Parathyroid adenoma (tissue), 2 donors: ENCODE measurements around the gene DOCK3.
"Not testable (repeated sequence)": the region's sequence is repeated elsewhere in the genome, so short reads cannot be mapped to it uniquely, and the experiment has no call there.

ENCODE experiments used
- H2AFZ ChIP-seq: fragments of 300-600 bp; sonication (generic); one replicate; pipeline ENCODE4 v1.7.0; 2017; ENCODE audit warnings: antibody characterized with exemption, mild to moderate bottlenecking
- H3K27ac ChIP-seq: fragments of 300-600 bp; sonication (generic); one replicate; pipeline ENCODE4 v1.7.0; 2017
- H3K27me3 ChIP-seq: fragments of 300-600 bp; sonication (generic); one replicate; pipeline ENCODE4 v1.7.0; 2017; ENCODE audit warnings: low read length; ENCODE audit not compliant: control insufficient read depth, insufficient read depth
- H3K36me3 ChIP-seq: fragments of 300-600 bp; sonication (generic); one replicate; pipeline ENCODE4 v1.7.0; 2017; ENCODE audit warnings: low read length; ENCODE audit not compliant: control insufficient read depth, insufficient read depth
- H3K4me1 ChIP-seq: fragments of 300-600 bp; sonication (generic); one replicate; pipeline ENCODE4 v1.7.0; 2017; ENCODE audit warnings: control low read depth
- H3K4me2 ChIP-seq: fragments of 300-600 bp; sonication (generic); one replicate; pipeline ENCODE4 v1.7.0; 2017; ENCODE audit warnings: low read length
- H3K4me3 ChIP-seq: fragments of 300-600 bp; sonication (generic); one replicate; pipeline ENCODE4 v1.7.0; 2017; ENCODE audit warnings: low read depth, low read length
- H3K79me2 ChIP-seq: fragments of 300-600 bp; sonication (generic); one replicate; pipeline ENCODE4 v1.7.0; 2017; ENCODE audit warnings: control low read depth
- H3K9ac ChIP-seq: fragments of 300-600 bp; sonication (generic); one replicate; pipeline ENCODE4 v1.7.0; 2017; ENCODE audit warnings: mild to moderate bottlenecking
- H3K9me3 ChIP-seq: fragments of 300-600 bp; sonication (generic); one replicate; pipeline ENCODE4 v1.7.0; 2017; ENCODE audit warnings: low read length; ENCODE audit not compliant: control insufficient read depth
- TF ChIP-seq, protein P1 (sequence below): fragments of 300-600 bp; sonication (generic); IDR thresholded peaks from one replicate; pipeline ENCODE4 v1.7.0; 2017; ENCODE audit warnings: antibody characterized with exemption, mild to moderate bottlenecking
- donor health status: primary hyperparathyroidism.

DOCK3 gene

DNA sequence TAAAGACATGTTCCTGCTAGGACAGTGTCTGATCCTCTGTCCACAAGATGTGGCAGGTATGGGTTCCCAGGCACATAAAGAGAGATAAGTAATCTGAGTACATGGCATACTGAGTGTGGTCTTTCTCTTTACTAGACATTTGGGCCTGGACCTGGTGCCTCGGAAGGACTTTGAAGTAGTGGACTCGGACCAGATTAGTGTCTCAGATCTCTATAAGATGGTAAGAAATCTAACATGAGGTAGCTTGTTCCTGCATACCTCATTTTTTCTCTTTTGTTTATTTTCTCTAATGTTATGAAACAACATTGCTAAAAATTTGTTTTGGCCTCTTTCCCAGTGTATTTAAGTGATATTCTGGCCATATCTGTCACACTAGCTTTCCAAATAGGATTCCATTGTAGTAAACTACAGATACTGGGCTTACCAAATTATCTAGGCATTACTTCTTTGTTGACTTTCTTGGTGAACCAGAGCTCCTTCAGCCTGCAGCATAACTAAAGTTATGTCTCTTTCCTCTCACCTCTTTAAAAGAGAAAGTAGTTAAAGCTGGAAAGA, 400.6 kb downstream of the DOCK3 start:
- H3K36me3 ChIP-seq: no peaks in the 10 kb centered on the region
- H2AFZ ChIP-seq: no peak overlapping the region
- H3K27me3 ChIP-seq: no peaks in the 10 kb centered on the region
- H3K9me3 ChIP-seq: no peaks in the 10 kb centered on the region
- no peak overlapping the region for H3K9ac ChIP-seq
- no peaks in the 10 kb centered on the region for H3K79me2 ChIP-seq
- H3K27ac ChIP-seq: no peak overlapping the region
- TF ChIP-seq, protein P1, sequence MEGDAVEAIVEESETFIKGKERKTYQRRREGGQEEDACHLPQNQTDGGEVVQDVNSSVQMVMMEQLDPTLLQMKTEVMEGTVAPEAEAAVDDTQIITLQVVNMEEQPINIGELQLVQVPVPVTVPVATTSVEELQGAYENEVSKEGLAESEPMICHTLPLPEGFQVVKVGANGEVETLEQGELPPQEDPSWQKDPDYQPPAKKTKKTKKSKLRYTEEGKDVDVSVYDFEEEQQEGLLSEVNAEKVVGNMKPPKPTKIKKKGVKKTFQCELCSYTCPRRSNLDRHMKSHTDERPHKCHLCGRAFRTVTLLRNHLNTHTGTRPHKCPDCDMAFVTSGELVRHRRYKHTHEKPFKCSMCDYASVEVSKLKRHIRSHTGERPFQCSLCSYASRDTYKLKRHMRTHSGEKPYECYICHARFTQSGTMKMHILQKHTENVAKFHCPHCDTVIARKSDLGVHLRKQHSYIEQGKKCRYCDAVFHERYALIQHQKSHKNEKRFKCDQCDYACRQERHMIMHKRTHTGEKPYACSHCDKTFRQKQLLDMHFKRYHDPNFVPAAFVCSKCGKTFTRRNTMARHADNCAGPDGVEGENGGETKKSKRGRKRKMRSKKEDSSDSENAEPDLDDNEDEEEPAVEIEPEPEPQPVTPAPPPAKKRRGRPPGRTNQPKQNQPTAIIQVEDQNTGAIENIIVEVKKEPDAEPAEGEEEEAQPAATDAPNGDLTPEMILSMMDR: no peak
- no peaks in the 10 kb centered on the region for H3K4me1 ChIP-seq
- H3K4me2 ChIP-seq: no peak overlapping the region
- no peak overlapping the region for H3K4me3 ChIP-seq

DNA sequence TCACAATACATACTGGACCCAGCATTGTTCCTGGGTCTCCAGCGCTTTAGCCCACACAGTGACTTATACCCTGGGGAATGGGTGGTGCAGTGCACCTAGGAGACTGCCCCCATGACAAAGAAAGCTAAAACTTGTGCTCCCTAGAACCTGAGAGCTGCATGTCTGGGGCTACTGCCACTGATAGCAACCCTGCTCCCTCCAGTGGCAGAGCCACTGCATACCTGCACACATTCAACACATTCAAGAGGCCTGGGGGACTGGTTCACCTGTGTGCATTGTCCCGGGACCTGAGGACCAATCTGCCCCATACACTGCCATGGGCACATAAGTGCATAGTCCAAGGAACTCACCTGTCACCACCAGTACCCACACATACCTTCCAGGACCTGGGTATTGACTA, 407.6 kb downstream of the DOCK3 start:
- H3K4me1 ChIP-seq: no peaks in the 10 kb centered on the region
- TF ChIP-seq, protein P1: no peak
- no peak overlapping the region for H3K4me3 ChIP-seq
- no peak overlapping the region for H3K9ac ChIP-seq
- no peaks in the 10 kb centered on the region for H3K36me3 ChIP-seq
- H3K9me3 ChIP-seq: no peaks in the 10 kb centered on the region
- no peaks in the 10 kb centered on the region for H3K79me2 ChIP-seq
- no peak overlapping the region for H2AFZ ChIP-seq
- no peaks in the 10 kb centered on the region for H3K27me3 ChIP-seq
- H3K27ac ChIP-seq: no peak overlapping the region
- H3K4me2 ChIP-seq: no peak overlapping the region

DNA sequence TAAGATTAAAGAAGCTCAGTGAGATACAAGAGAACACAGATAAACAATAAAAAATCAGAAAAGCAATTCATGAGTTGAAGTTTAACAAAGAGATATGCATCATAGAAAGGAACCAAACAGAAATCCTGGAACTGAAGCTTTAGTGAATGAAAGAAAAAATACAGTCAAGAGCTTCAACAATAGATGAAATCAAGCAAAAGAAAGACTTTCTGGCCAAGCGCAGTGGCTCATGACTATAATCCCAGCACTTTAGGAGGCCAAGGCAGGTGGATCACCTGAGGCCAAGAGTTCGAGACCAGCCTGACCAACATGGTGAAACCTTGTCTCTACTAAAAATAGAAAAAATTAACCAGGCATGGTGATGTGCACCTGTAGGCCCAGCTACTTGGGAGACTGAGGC, 408.8 kb downstream of the DOCK3 start:
- no peak overlapping the region for H3K4me3 ChIP-seq
- H3K9ac ChIP-seq: no peak overlapping the region
- TF ChIP-seq, protein P1: no peak
- no peaks in the 10 kb centered on the region for H3K9me3 ChIP-seq
- H3K36me3 ChIP-seq: no peaks in the 10 kb centered on the region
- H3K79me2 ChIP-seq: no peaks in the 10 kb centered on the region
- H3K27me3 ChIP-seq: no peaks in the 10 kb centered on the region
- H2AFZ ChIP-seq: no peak overlapping the region
- H3K27ac ChIP-seq: no peak overlapping the region
- no peak overlapping the region for H3K4me2 ChIP-seq
- H3K4me1 ChIP-seq: no peaks in the 10 kb centered on the region

DNA sequence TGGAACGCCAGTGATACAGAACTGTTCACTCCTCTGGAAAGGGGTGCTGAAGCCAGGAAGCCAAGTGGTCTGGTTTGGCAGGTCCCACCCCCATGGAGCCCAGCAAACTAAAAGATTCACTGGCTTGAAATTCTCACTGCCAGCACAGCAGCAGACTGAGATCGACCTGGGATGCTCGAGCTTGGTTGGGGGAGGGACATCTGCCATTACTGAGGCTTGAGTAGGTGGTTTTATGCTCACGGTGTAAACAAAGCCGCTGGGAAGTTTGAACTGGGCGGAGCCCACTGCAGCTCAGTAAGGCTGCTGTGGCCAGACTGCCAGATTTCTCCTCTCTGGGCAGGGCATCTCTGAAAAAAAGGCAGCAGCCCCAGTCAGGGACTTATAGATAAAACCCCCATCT, 417.4 kb downstream of the DOCK3 start:
- not testable (repeated sequence) for H3K9ac ChIP-seq, H3K79me2 ChIP-seq, H2AFZ ChIP-seq, H3K27me3 ChIP-seq, H3K9me3 ChIP-seq, H3K4me3 ChIP-seq, H3K4me2 ChIP-seq, H3K4me1 ChIP-seq, H3K27ac ChIP-seq, H3K36me3 ChIP-seq

DNA sequence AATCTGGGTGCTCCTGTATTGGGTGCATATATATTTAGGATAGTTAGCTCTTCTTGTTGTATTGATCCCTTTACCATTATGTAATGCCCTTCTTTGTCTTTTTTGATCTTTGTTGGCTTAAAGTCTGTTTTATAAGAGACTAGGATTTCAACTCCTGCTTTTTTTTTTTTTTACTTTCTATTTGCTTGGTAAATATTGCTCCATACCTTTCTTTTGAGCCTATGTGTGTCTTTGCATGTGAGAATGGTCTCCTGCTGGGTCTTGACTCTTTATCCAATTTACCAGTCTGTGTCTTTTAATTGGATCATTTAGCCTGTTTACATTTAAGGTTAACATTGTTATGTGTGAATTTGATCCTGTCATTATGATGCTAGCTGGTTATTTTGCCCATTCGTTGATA, 420.1 kb downstream of the DOCK3 start:
- H3K79me2 ChIP-seq, H3K27ac ChIP-seq, H3K27me3 ChIP-seq, H3K4me3 ChIP-seq, H2AFZ ChIP-seq, H3K4me2 ChIP-seq, H3K36me3 ChIP-seq, H3K9me3 ChIP-seq, H3K4me1 ChIP-seq, H3K9ac ChIP-seq: not testable (repeated sequence)
